RWPE2 (cell line): ENCODE data around the gene OR56B1.

Source experiments
- ATAC-seq: fragments of 200-7000 bp; cut with Tn5 transposase; 3 replicates; pipeline ENCODE4 v1.9.1; 2021; ENCODE audit warnings: low read depth
- DNase-seq: peaks from one replicate; pipeline ENCODE4 v3.0.0-alpha.2; 2020; ENCODE audit warnings: low spot score
- H3K27ac ChIP-seq: fragments of 450-650 bp; 2 replicates; pipeline ENCODE4 v1.5.1; 2017; ENCODE audit warnings: mild to moderate bottlenecking; ENCODE audit not compliant: poor library complexity, severe bottlenecking
- H3K27me3 ChIP-seq: fragments of 250-450 bp; sonication (Bioruptor Pico); 2 replicates; pipeline ENCODE4 v1.5.1; 2021; ENCODE audit warnings: mild to moderate bottlenecking, moderate library complexity; ENCODE audit not compliant: insufficient read depth, poor library complexity, severe bottlenecking
- H3K36me3 ChIP-seq: fragments of 250-450 bp; sonication (Bioruptor Pico); 2 replicates; pipeline ENCODE4 v1.5.1; 2020; ENCODE audit warnings: low read depth, mild to moderate bottlenecking, moderate library complexity
- H3K4me1 ChIP-seq: fragments of 250-450 bp; sonication (Bioruptor Pico); 2 replicates; pipeline ENCODE4 v1.5.1; 2021; ENCODE audit warnings: mild to moderate bottlenecking, moderate library complexity; ENCODE audit not compliant: insufficient read depth, poor library complexity, severe bottlenecking
- H3K4me3 ChIP-seq: fragments of 250-450 bp; sonication (Bioruptor Pico); 2 replicates; pipeline ENCODE4 v1.5.1; 2021; ENCODE audit warnings: mild to moderate bottlenecking, moderate library complexity; ENCODE audit not compliant: severe bottlenecking
- H3K9me3 ChIP-seq: fragments of 250-450 bp; sonication (Bioruptor Pico); 2 replicates; pipeline ENCODE4 v1.5.1; 2021; ENCODE audit warnings: mild to moderate bottlenecking, moderate library complexity; ENCODE audit not compliant: severe bottlenecking
- TF ChIP-seq, protein P1 (sequence below): fragments of 450-650 bp; IDR thresholded peaks from one replicate; pipeline ENCODE4 v1.5.1; 2017; ENCODE audit warnings: mild to moderate bottlenecking, moderate library complexity; ENCODE audit not compliant: poor library complexity, severe bottlenecking

OR56B1 gene

DNA sequence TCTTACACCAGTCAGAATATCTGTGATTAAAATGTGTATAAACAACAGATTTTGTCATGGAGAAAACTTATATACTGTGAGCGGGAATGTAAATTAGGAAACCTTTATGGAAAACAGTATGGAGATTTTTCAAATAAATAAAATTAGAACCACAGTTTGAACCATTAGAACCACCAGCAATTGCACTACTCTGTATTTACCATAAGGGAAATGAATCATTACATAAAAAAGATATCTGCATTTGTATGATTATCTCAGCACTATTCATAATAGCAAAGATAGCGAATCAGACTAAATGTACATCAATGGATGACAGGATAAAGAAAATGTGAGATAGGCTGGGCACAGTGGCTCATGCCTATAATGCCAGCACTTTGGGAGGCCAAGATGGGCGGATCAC, 10.4 kb downstream of the OR56B1 start:
- DNase-seq (no peak), ATAC-seq (no peak)
- no peaks in the 10 kb centered on the region for H3K4me1 ChIP-seq
- no peak overlapping the region for H3K4me3 ChIP-seq
- peaks cover 18% of the 10 kb centered on the region for H3K27me3 ChIP-seq
- H3K36me3 ChIP-seq: no peaks in the 10 kb centered on the region; the same call in 1 of the 2 replicates
- H3K9me3 ChIP-seq: no peaks in the 10 kb centered on the region
- no peak overlapping the region for H3K27ac ChIP-seq
- TF ChIP-seq, protein P1, sequence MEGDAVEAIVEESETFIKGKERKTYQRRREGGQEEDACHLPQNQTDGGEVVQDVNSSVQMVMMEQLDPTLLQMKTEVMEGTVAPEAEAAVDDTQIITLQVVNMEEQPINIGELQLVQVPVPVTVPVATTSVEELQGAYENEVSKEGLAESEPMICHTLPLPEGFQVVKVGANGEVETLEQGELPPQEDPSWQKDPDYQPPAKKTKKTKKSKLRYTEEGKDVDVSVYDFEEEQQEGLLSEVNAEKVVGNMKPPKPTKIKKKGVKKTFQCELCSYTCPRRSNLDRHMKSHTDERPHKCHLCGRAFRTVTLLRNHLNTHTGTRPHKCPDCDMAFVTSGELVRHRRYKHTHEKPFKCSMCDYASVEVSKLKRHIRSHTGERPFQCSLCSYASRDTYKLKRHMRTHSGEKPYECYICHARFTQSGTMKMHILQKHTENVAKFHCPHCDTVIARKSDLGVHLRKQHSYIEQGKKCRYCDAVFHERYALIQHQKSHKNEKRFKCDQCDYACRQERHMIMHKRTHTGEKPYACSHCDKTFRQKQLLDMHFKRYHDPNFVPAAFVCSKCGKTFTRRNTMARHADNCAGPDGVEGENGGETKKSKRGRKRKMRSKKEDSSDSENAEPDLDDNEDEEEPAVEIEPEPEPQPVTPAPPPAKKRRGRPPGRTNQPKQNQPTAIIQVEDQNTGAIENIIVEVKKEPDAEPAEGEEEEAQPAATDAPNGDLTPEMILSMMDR: no peak

DNA sequence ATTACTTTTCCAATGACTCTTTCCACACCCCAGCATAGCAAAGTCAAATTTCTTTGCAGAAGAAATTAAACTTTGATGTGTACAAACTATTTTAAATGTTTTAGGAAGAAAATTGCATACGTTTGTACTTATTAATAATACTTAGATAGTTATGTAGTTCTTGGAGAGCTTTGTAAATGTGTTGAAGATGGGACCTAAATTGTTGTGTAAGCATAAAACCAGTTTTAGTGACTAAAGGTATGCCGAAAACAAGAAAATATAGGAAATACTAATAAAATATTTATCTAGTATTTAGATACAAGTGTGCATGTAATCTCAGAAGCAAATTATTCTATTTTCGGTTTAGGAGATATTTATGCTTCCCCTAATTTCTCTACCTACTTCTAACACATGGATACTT, 13.6 kb downstream of the OR56B1 start:
- TF ChIP-seq, protein P1: no peak
- DNase-seq (no peak), ATAC-seq (no peak)
- H3K27me3 ChIP-seq: no peaks in the 10 kb centered on the region
- no peaks in the 10 kb centered on the region for H3K4me1 ChIP-seq
- no peak overlapping the region for H3K4me3 ChIP-seq
- no peaks in the 10 kb centered on the region; the same call in 1 of the 2 replicates for H3K36me3 ChIP-seq
- no peak overlapping the region for H3K27ac ChIP-seq
- no peaks in the 10 kb centered on the region for H3K9me3 ChIP-seq

DNA sequence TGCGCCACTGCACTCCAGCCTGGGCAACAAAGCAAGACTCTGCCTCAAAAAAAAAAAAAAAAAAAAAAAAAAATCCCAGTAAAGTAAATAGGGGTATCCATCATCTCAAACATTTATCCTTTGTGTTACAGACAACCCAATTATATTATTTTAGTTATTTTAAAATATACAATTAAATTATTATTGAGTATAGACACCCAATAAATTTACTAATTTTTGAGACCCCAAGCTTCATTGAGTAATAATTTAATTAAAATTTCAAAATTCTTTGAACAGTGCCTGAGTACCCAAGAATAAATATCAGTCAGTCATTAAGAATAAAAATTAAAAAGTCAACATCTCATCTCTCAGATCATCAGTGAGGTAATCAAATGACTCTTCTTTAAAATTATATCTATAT, 17.7 kb downstream of the OR56B1 start, which contains the start of gene OR52N4:
Gene OR52N4 (plus strand): TSS at position 301 of the 400 bp plus-strand sequence. CDS start 498 bp downstream, outside the sequence.
- ATAC-seq (no peak), DNase-seq (no peak)
- H3K27me3 ChIP-seq: peaks cover 9% of the 10 kb centered on the region
- TF ChIP-seq, protein P1: no peak
- no peaks in the 10 kb centered on the region for H3K4me1 ChIP-seq
- no peak within 1 kb of the TSS for H3K4me3 ChIP-seq
- H3K36me3 ChIP-seq: no peaks in the 10 kb centered on the region
- H3K9me3 ChIP-seq: no peaks in the 10 kb centered on the region
- H3K27ac ChIP-seq: no peak within 1 kb of the TSS

DNA sequence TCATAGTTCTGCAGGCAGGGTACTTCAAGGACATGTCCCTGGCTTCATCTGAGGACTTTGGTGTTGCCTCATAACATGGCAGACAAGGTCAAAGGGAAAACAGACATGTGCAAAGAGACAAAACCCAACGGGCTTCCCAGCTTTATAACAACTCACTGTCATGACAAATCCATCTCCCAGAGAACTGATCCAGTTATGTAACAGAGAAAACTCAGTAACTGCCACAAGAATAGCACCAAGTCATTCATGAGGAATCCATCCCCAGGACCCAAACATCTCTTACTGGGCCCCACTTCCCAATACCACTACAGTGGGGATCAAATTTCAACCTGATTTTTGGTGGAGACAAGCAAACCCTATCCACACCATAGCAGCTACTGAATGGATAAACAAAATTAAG, 30.8 kb downstream of the OR56B1 start:
- no peaks in the 10 kb centered on the region for H3K36me3 ChIP-seq
- DNase-seq (no peak), ATAC-seq (no peak)
- no peaks in the 10 kb centered on the region for H3K9me3 ChIP-seq
- H3K4me3 ChIP-seq: no peak overlapping the region
- TF ChIP-seq, protein P1: no peak
- H3K27me3 ChIP-seq: no peaks in the 10 kb centered on the region
- H3K4me1 ChIP-seq: no peaks in the 10 kb centered on the region
- H3K27ac ChIP-seq: no peak overlapping the region

DNA sequence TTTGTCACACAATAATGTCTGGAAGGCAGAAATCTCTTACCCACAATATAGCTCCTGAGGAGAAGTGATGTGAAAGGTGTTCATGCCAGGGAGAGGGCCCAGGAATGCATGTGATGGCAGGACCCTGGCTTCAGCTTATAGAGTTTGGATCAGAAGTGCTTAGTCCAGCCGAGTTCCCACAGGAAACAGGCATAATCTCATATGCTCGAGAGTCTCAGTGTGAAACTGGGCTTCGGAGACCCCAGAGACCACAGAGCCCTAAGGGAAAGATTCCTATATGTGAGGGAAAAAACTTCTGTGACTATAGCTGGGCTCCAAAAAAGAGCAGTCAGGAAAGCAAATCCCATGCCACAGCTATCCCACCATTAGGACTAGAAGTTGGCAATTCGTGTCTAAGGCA, 47.0 kb downstream of the OR56B1 start, which contains the start of gene OR52N5:
Gene OR52N5 (minus strand): TSS at position 101 of the 400 bp plus-strand sequence. CDS start 4,721 bp downstream, outside the sequence.
- no peaks in the 10 kb centered on the region for H3K36me3 ChIP-seq
- no peak for ATAC-seq
- H3K4me3 ChIP-seq: no peak within 1 kb of the TSS
- no peaks in the 10 kb centered on the region for H3K27me3 ChIP-seq
- H3K27ac ChIP-seq: no peak within 1 kb of the TSS
- H3K9me3 ChIP-seq: no peaks in the 10 kb centered on the region
- DNase-seq: no peak
- TF ChIP-seq, protein P1: no peak
- H3K4me1 ChIP-seq: no peaks in the 10 kb centered on the region
